Ishikawa (cell line): ENCODE measurements around the gene IFNGR2.

Experiments used
- EGR1 ChIP-seq: IDR thresholded peaks from 2 replicates; pipeline ENCODE4 v1.6.1; 2012
- FOXM1 ChIP-seq: IDR thresholded peaks from 2 replicates; pipeline ENCODE4 v1.6.1; 2012; ENCODE audit warnings: low read depth, borderline replicate concordance
- RAD21 ChIP-seq: IDR thresholded peaks from 2 replicates; pipeline ENCODE4 v1.6.1; 2012; ENCODE audit warnings: low read depth
- REST ChIP-seq: IDR thresholded peaks from 2 replicates; pipeline ENCODE4 v1.6.1; 2012; ENCODE audit warnings: low read depth, mild to moderate bottlenecking
- YY1 ChIP-seq: IDR thresholded peaks from 2 replicates; pipeline ENCODE4 v1.6.1; 2012; ENCODE audit warnings: low read depth
- TF ChIP-seq, protein P1 (sequence below): IDR thresholded peaks from 2 replicates; pipeline ENCODE4 v1.6.1; 2012

- TF ChIP-seq, protein P1, sequence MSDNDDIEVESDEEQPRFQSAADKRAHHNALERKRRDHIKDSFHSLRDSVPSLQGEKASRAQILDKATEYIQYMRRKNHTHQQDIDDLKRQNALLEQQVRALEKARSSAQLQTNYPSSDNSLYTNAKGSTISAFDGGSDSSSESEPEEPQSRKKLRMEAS = no peak
- TF ChIP-seq FOXM1 (no peak), EGR1 (no peak), YY1 (no peak), RAD21 (no peak), REST (no peak)
Observed at GRCh38 chr21:33402001-33402979, 923 bp upstream of the IFNGR2 start.
